ENCODE data around the gene MRGPRG.

The MRGPRG gene

DNA sequence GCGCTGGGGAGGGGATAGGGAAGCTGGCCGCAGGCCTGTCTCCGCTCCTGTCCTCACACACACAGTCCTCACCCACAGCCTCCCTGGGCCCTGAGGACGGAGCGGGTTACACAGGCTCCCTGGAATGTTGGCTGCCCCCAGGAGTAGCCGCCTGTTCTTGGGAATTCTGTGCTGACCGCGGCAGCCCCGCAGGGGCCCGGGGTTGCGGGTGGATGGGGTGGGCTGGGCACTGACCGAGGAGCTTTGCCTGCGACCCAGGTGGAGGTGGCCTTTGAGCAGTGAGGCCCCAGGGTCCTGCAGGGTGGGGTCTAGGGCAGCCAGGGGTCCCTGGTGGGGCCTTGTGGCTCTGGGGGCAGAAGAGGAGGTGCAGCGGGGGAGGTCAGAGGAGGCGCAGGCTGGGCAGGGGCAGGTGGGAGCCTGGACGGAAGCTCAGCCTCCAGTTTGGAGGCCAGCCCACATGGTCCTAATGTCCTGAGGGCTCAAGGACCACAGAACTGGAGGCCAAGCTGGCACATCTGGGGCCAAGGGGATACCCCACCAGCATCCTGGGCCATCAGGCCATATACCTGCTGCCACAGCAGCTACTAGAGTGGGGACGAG, 6.6 kb upstream of the MRGPRG start:
- DNase-seq: no peak

DNA sequence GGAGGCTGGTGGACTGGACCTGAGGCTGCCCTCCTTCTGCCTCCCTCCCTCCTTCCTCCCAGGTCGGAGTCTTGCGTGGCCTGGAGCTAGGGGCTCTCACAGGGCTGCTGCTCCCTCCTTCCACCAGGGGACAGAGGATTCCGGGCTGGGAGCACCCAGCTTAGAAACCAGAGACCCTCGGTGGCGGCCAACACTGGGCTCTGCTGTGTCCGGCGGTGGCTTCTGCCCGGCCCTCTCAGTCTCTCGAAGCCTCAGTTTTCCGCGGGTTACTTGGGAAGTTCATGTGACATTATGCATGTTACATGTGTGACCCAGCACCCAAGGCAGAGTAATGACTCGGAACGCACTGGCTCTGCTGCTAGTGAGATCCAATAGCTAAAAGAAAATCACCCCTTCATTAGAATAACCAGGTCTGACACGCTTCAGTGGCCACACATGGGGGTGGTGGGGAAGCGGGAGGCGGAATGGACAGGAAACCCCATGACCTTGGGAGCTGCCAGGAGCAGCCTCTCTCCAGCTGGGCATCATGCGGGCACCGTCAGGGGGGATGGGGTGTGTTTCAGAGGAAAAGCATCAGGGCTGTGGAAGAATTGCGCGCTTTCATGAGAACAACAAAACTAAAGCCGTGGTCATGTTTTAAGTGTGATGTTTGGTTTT, 5.9 kb upstream of the MRGPRG start:
- no peak for DNase-seq

DNA sequence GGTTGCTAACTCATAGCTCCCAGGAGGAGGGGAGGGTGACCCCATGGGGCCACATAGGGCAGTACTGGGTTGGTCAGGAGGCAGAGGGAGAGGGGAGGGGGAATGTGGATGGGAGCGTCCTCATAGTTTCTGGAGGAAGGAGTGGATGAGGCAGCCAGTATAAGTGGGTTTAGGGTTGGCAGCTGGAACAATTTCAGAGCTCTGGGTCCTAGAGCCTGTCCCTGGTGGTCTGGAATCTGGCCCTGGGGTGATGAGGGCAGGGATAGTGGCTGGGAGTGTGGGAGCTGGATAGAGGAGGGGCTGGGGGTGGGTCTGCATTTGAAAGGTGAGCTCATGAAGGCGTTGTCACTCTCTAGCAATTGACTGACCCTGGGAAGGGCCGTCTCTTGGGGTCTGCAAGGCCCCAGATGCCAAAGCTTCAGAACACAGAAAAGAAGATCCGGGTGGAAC, 5.3 kb upstream of the MRGPRG start:
- no peak for DNase-seq

DNA sequence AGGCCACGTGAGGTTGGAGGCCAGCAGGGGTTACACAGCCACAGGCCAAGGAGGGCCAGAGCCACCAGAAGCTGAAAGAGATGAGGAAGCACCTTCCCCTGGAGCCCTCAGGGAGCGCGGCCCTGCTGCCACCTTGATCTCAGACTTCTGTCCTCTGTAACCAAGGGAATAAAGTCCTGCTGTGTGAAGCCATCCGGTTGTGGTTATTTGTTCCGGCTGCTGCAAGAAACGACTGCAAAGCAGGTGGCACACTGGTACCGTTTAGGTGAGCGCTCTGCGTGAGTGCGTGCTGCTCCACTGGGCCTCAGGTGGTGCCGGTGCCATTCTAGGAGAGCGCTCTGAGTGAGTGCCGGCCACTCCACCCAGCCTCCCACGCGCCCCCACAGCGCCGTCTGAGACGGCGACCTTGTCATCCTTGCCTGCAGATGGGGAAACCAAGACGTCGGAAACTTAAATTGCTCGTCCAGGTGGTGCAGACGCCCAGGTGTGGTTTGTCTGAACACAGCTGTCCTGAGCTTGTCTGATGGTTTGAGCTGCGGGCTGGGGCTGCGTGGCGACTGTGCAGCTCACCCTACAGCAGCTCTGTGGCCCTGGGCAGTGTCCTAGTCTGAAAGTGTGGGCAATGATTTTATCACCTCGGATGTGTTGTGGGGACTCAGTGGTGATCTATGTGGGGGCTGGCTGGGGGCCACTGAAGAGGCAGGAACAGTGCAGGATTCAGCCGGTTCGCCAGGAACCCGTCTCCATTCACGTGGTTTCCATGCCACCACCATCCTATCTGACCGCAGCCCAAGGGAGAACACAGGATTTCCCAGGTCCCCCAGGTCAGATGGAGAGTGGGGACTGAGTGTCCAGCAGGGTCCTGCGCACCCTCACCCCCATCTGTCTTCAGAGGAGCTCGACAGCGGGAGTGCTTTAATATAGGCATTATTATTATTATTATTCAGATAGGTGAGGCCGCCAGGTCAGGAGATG, 4.6 kb upstream of the MRGPRG start:
- DNase-seq: no peak

DNA sequence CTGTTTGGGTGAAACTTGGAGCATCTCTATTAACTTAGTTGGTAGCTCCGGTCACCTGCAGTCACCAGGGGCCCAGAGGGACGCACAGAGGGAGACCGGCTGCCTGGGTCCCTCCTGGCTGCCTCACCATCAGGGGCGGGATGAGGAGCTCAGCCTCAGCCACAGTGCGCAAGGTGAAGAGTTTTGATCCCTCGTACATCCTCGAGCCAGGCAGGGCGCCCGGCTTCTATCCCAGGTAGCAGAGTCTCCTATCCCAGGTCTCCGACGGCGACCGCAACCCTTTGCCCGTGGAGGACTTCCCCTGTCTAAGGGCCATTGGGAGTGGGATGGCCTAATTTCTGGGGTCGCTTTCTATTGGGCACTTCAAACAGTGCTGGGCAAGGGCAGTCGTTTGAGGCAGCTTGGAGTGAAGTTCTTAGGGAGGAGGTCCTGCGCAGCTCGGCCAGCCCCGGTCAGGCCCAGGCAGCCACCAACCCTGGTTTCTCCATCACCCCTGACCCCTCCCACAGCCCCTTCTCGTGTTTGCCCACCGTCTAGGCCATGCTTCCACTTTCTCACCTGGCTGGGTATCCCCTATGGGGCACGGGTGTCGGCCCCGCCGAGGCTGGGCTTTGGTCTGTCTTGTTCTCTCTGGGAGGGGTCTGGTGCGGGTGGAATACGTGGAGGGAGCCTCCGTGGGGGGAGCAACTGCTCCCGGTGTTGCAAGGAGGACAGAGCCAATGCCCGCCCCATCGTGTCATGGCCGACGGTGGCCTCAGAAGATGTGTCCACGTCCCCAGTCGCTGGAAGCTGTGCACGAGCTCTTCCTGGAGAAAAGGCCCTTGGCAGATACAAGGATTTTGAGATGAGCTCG, 3.6 kb upstream of the MRGPRG start:
- DNase-seq: no peak

DNA sequence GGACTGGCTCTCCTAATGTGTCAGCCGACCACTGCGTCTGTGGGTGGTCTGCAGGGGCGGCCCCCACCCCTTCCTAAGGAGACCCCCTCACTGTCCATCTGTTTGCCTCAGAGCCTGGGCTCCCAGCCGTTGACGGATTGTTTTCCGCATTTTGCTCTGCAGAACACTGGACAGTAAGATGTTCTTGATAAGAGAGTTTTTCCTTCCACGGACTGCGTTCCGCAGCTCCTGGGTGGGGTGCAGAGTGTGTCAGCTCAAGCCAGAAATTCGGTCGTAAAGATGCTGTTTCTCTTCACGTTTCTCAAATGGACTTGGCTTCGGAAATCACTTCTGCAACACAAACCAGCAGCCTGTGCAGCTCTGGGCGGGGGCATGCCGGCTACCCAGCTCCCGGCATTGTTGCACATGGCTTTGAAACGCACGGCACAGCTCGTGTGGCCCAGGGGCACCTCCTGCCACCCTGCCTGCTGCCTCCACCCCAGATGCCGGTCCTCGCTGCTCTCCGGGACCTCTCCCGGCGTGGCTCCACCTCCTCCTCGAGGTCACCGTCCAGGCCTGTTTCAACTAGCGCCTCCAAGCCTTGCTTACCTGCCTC, 2.9 kb upstream of the MRGPRG start:
- DNase-seq: no peak

DNA sequence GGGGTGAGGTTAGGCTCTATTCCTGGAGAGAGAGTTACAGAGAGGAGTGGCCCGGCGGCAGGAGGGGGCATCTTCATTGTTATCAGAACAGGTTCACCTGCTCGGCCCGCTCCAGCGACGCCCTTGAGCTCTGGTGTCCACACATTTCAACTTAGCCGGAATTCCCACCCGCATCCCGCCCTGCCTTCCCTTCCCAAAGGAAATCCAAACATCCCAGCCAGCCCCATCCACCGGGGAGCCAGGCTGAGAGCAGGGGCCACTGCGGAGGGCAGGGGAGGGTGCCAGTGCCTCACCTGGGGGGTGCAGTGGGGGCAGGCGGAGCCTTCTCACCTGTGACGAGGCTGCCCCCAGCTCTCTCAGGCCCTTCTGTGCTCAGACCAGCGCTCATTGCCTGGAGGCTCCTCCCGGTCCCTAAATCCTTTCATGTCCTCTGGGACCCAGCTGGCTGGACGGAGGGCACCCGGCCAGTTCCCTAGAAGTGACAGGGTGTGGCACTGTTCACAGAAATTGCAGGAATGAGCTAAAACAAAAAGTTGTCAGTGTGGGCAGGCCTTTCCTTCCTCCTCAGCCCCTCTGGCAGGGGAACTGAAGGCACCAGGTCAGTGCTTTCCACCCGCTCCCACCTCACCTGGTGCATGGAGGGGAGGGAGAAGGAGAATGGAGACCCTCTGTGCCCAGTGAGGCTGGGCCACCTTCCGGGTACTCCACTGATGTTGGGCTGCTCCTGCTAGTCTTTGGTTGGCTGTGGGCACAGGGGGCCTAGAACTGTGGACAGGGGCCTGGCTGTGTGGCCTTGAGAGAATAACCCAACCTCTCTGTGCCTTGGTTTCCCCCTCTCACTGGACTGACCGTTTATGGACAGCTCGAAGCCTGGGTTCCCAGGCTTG, 2.2 kb upstream of the MRGPRG start:
- no peak for DNase-seq

DNA sequence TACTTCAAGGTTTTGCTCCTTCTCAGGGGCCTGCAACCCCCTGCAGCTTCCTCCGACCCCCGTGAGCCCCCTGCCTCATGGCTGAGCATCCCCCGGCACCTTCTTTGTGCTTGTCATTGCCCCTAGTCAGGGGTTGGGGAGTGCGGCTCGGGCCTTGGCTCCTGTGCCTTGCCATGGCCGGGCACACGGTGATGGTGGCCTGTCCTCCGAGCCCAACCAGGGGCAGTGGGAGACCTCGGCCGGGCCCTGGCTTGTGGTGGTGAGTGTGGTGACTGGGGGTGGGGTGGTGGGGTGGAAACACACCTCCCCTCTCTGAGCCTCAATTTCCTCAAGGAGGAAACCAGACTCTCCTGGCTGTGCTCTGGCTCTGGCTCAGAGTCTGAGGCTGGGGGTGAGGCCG, 1.5 kb upstream of the MRGPRG start:
- DNase-seq: no peak

DNA sequence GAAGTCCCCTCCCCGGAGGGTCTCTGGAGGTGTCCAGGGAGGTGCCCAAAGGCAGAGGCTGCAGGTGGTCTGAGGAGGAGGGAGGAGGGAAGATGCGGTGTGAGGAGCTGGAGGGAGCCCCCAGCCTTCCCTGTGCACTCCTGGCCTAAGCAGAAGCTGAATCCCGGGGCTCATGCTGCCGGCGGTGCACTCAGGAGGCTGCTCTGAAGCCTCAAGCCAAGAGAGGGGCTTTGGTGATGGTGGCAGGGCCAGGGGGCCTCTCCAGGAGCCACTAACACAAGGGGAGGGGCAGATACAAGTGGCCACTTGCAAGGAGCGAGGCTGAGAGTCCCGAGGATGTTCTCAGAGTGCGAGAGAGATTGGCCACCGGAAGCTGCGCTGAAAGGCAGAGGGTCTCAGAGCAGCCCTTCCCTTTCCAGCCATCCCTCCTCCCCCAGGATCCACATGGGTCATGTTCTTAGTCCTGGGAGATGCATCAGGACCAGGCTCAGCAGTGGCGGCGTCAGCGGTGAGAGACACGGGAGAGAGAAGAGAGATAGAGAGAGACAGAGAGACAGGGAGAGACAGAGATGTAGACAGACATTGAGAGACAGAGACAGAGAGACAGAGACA, 774 bp upstream of the MRGPRG start:
- no peak for DNase-seq

DNA sequence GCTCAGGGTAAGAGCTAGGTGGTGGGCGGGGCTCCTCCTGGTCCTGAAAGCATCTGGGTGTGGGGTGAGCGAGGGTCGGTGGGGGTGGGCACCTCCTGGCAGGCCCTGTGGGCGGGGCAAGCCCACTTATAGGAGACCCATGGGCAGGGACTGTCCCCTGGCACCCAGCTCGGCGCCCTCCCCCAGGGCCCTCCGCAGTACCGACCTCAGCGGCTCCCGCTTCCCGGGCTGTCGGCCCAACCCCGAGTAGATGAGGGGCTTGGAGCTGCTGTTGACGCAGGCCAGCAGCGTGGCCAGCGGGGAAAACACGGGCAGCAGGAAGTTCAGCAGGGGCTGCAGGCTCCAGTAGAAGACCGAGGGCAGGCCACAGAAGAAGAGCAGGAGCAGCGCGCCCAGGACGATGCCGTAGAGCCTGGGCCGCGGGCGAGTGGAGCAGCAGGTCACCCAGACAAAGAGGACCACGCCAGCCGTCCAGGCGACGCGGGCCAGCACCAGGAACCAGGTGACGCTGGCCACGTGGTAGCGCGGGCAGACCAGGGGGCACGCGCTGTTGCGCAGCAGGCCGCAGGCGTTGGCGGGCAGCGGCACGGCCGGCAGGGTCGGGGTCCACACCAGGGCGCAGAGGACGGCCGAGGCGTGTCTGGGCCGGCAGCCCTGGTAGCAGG, 663 bp downstream of the MRGPRG start:
- DNase-seq: no peak

DNA sequence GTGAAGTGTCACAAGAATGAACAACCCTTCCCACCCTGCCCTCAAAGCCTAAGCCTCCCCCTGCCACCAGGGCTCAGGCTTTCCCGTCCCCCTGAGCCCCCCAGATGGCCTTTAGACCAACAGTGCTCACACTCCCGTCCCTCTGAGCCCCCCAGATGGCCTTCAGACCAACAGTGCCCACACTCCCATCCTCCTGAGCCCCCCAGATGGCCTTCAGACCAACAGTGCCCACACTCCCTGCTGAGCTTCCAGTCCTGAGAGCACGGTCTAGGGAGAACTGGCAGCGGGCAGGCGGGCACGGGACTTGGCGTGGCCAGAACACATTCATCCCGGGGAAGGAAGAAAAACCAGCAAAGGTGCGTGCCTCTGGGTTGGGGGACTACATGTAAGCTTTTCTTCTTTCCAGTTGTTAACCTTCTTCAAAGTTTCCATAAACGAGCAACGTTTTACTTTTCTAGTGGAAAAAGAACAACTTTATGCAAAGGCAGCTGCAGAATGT, 2.5 kb downstream of the MRGPRG start:
- no peak for DNase-seq

DNA sequence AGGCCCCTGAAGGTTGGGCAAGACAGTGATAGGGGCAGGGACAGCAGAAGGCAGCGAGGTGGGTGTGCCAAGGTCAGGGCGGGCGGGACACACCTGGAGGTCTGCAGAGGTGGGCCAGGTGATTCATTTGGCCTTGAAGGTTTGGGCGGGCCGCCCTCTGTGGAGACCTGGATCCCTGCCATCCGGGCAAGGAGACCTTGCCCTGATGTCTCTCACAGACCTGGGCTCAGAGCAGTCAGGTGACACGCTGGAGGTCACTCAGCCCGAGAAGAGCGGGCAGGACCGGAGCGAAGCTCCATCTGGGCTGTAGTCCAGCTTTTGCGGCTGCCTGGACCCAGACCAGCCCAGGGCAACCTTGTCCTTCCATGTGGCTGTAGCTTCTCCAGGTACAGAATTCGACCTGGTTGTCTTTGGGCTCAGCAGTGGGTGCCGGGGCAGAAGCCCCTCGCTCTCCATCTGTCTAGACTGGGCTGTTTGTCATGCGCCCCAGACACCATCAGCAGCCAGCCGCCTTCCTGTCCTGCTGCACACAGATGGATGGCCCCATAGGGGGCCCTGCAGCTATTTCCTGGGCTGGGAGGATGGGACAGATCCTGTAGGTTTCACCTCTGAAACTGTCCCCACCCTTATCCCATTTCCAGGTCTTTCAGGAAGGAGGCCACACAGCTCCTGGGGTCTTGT, 3.1 kb downstream of the MRGPRG start:
- no peak for DNase-seq

DNA sequence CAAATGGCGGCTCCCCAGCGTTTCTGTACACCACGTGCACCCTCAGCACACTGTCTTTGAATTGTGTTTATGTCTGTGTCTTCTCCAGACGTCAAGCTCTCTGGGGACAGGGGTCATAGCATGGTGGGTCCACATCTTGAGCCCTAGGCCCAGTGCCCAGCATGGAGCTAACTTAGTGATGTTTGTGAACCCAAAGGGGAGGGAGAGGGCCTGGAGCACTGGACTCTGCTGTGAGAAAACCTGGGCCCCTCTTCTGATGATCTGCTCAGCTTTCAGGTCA, 4.3 kb downstream of the MRGPRG start:
- no peak for DNase-seq

DNA sequence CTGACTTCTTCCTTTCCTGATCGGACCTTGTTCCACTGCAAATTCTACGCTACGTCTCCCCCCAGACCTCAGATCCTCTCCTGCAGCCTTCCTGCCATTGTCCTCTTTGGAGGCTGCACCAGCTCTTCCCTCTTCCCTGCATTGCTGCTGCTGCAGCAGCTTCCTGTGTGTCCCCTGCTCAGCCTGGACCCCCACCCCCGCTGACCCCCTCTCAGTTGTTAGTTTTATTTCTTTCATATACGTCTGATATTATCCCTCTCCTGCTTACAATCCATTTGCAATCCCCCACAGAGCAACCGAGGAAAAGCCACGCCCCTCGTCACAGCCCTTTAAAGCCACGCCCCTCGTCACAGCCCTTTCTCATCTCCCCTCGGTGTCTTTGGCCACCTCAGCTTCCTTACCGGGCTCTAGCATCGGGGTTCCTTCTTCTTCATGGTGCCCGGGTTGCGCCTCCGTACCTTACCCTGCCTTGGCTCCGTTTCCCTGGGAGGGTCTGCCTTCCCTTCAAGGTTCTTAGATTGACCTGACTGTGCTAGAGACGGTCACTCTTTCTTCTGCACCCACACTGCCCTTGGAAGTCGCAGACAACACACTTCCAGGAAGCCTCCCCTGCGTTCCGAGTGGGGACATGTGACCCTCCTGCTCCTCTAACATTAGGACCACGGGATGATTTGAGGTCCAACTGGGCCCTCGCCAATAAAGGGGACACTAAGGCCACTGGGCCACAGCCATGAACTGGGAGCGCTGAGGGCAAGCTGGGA, 4.8 kb downstream of the MRGPRG start:
- DNase-seq: no peak

DNA sequence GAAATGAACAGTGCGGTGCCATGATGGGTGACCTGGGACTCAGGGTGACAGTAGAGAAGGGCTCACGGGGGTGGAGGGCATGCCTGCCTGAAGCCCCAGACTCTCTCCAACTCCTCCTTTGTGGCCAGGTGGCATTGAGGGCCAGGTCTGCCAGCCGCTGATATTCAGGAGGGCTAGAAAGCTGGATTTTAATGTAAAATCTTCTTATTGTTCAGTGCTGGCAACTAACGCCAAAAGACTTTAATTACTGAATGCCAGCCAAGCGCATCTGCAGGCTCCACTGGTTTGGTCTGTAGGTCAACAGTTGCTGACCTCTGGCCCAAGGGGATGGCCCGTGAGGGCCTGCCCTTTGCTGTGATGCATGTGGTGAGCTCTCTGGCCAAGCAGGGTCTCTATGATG, 10.3 kb downstream of the MRGPRG start:
- no peak for DNase-seq

DNA sequence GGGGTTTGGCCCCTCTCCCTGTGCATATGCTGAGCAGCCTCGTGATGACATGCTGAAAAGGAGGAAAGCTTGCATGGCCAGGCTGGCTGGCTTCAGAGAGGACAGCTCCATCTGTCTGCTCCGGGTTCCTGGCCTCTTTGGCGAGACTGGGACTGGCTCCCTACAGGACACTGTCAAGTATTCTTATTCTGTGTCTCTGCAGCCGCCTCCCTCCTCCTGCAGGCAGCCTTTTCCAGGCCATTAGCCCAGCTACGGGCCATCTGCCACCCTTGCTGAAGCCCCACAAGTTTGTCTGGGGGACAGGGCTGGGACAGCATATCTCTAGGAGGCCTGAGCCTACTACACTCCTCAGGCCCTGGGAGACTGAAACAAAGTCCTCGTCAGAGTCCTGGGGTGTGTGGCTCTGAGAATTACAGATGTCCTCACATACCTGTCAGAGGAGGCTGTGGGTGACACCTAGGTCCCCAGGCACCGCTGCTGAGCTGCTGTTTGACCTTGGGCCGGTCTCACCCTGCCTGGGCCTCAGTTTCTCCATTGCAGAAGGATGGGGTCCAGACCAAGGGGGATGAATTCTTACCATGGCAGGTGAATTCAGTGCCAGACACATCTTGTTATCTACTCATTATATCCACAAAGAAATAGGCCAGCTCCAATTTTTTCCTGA, 11.0 kb downstream of the MRGPRG start:
- no peak for DNase-seq

DNA sequence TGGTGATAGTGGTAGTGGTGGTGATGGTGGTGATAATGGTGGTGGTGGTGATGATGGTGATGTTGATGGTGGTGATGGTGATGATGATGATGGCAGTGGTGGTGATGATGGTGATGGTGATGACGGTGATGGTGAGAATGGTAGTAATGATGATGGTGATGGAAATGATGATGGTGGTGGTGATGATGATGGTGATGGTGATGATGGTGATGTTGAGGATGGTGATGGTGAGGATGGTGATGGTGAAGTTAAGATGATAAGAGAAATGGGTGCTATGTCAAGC, 11.8 kb downstream of the MRGPRG start:
- DNase-seq: no peak

DNA sequence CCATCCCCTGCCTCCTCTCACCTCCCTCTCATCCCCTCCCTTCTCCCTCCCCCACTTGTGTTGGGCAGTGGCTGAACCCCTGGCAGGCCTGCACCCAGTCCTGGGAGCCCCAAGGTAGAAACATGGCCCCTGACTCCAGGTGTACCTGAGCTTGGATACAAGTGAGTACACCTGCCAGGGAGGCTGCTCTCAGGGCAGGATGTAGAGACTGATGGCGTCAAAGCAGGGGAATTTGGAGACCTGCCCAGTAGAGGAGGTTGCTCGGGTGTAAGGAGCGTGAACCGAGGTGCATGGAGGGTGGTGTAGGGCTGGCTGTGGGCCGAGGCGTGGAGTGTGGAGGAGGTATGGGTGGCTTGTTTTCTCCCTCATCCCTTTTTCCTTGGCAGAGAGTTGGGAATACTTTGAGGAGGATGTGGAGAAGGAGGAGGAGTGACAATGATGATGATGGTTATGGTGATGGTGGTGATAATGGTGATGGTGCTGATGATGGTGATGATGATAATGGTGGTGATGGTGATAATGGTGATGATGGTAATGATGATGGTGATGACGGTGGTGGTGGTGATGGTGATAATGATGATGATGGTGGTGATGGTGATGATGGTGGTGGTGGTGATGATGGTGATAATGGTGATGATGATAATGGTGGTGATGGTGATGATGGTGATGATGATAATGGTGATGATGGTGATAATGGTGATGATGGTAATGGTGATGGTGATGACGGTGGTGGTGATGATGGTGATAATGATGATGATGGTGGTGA, 12.3 kb downstream of the MRGPRG start:
- DNase-seq: no peak
